HG02678 (cell line): ENCODE measurements around the gene TRIM3.
"Not testable (repeated sequence)": the region's sequence is repeated elsewhere in the genome, so short reads cannot be mapped to it uniquely, and the experiment has no call there.

ENCODE experiments used
- ATAC-seq: cut with Tn5 transposase; IDR thresholded peaks from one replicate; pipeline ENCODE4 v1.9.1; 2021; ENCODE audit warnings: mild to moderate bottlenecking, moderate library complexity; ENCODE audit not compliant: unreplicated experiment

The TRIM3 gene

DNA sequence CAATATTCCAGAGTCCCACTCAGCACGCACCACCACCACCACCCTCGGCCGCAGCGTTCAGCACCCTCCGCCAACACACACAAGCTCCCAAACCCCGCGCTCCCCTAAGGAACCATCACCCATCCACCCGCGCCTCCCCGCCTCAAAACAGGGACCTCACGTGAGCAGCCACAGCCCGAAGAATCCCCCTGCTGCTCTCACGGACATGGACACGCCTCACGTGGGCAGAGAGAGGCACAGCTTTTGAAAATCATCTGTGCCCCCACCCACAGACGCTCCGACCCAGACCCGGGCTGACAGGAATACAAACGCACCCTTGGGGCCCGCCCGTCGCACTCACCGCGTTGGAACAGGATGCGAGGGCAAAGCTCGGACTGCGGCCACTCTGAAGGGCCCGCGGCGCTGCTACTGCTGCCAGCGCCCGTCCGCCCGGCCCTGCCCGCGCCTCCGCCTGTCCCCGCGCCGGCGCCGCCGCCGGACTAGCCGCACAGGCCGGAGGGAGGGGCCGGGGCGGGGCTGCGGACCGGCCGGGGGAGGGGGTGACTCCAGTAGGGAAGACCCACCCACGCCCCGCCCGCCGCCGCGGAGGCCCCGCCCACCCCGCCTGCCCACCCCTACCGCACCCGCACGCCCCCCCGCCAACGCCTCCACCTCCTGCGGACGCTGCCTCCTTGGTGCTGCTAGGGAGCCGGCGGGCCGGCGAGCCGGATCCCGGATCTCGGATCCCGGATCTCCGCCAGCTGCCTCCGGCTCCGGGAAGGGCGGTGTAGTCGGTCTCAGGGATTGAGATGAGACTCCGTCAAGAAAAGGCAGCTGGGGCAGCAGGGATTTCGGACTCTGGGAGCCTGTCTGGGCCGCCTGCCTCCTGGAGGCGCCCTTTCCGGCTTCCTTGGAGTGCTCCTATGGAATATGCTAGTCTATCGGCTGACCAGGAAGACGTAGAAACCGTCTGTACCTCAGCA, at the start of gene TRIM3:
Gene TRIM3 (minus strand): TSS at position 491 of the 962 bp plus-strand sequence. CDS start 8,246 bp downstream, outside the sequence.
- peak; percentile 85 for ATAC-seq

DNA sequence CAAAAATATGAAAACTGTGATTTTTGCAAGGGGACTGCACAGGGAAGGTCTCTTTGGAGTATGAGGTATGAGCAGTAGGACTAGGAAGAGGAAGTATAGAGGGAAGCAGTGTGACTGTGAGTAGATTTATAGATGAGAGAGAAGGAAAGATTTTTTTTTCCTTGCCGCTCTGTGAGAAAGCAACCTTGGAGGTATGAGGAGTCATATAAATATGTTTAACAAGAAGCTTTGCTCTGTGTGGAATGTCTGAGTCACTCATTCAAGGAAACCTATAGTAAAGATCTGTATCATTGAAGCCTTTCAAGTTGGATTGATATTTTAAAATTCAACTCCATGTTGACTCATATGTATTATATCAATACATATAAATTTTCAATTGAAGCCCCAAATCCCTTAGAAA, 49.5 kb upstream of the TRIM3 start:
- no peak for ATAC-seq

DNA sequence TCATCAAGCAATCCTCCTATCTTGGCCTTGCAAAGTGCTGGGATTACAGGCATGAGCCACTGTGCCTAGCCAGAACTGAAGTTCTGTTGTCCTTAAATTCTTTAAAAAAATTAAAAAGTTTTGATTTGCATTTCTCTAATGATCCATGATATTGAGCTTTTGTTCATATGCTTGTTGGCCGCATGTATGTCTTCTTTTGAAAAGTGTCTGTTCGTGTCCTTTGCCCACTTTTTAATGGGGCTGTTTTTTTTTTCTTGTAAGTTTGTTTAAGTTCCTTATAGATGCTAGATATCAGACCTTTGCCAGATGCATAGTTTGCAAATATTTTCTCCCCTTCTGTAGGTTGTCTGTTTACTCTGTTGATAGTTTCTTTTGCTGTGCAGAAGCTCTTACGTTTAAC, 48.2 kb upstream of the TRIM3 start:
- not testable (repeated sequence) for ATAC-seq

DNA sequence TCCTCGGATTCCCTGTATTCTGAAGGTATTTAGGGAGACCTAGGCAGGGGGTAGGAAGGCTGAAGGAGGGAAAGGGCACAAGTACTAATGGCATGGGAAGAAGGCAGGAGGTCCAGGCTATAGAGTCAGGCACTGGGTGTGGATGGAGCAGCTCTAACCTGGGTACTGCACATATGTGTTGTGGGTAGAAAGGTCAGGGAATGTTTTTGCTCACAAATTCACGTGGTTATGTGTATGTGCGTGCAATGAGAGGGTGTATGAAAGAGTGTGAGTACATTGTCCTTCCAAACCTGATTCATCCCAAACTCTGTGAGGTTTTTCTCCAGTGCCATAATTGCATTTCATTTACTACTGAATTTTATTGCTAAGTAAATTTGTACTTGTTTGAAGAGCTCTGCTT, 46.5 kb upstream of the TRIM3 start:
- no peak for ATAC-seq

DNA sequence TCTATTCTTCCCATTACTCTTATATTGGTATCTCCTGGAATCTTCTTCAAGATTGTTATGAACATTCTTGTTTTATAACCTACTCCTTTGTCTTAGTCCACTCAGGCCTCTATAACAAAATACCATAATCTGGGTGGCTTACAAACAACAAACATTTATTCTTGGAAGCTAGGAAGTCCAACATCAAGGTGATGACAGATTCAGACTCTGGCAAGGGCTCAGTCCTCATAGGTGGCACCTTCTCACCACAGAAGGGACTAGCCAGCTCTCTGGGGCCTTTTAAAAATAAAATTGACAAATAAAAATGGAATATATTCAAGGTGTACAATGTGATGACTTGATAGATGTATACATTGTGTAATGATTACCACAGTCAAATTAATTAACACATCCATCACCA, 43.1 kb upstream of the TRIM3 start:
- ATAC-seq: no peak

DNA sequence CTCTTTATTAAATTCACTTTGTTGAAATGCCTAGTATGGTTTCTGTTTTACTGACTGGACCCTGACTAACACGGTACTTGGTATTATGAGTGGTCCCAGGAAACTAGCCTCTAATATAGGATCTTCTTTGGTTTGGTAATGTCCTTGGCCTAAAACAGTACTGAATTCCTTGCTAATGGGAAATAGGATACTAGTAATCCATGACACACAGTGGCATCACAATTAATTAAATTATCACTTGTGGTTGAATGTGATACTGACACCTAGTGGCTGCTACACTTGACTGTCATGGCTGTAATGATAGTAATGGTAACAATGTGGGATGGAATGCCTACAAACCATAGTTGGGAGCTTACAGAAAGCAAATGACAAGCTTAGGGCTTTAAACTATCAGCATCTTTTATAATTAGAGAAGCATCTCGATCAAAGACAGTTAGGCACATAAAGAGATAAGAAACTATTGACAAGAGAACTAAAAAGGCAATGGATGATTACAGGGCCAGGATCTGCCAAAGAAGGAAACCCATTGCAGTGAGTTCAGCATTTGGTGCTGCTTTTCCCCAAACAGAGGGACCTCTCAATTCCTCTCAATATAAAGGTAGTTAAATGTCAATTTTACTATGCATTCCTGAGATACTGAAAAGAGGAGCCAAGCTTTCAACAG, 32.0 kb upstream of the TRIM3 start:
- peak; percentile 62 for ATAC-seq

DNA sequence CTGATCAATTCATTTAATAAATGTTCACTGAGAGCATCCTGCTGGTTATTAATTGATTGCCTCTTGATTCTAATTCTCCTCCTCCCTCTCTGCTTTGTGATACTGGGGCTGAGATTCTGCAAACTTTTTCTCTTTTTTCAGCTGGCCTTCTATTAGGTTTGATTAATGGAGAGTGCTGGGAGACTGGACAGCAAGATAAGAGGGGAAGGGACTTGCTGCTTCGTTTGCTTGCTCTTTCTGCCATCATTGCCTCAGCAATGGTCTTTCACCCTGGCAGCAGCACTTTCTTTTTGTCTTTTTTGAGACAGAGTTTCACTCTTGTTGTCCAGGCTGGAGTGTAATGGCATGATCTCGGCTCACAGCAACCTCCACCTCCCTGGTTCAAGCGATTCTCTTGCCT, 30.4 kb upstream of the TRIM3 start:
- ATAC-seq: no peak

DNA sequence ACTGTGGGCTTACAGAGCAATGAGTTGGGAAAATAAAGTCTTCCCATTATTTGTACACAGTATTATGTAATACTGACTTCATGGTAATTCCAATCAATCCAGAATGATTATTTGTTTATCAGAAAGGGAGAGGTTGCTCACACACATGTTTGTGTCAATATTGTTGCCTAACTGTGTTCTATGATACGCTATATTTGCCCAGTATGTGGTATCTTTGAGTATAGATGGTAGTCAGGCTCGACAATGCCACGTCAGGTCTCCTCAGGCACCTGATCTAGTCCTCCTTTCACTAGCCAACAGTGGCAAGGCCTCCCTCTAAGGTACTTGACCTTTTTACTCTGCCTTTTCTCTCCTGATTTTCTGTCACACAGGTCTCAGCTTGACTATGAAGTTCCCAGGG, 28.6 kb upstream of the TRIM3 start:
- ATAC-seq: no peak

DNA sequence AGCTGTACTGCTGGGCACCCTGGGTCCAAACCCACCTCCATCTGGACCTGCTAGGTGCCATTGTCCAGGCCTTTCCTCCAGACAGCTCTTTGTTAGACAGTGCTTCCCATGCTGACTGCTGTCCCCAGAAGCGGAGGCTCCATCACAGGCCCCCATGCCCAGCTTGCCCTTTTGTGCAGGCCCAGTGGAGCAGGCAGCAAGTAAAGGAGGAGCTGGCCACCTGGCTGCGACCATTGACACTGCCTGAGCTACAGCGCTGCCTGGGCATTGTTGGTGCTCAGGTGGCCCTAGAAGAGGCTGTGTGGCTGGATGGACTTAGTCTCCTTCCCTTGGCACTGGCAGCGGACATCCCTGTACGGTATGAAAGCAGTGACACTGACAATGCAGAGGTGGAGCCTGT, 24.8 kb upstream of the TRIM3 start:
- no peak for ATAC-seq

DNA sequence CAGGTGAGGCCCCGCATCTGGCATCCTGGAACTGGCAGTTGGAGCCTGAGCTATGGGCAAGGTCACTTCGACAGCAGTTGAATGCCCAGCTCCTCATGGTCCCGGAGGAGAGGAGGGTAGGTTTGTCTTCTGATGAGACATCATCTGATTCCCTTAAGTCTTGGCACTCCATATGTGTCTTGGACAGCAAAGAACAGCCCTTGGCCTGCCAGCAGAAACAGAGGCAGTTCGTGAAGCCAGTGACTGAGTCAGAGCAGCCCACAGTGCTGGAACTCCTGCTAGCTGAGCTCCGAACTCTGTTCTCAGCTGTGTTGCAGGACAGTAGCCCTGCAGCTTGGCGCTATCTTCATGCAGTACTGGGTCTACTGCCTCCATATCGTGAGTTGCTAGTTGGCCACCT, 24.4 kb upstream of the TRIM3 start:
- no peak for ATAC-seq

DNA sequence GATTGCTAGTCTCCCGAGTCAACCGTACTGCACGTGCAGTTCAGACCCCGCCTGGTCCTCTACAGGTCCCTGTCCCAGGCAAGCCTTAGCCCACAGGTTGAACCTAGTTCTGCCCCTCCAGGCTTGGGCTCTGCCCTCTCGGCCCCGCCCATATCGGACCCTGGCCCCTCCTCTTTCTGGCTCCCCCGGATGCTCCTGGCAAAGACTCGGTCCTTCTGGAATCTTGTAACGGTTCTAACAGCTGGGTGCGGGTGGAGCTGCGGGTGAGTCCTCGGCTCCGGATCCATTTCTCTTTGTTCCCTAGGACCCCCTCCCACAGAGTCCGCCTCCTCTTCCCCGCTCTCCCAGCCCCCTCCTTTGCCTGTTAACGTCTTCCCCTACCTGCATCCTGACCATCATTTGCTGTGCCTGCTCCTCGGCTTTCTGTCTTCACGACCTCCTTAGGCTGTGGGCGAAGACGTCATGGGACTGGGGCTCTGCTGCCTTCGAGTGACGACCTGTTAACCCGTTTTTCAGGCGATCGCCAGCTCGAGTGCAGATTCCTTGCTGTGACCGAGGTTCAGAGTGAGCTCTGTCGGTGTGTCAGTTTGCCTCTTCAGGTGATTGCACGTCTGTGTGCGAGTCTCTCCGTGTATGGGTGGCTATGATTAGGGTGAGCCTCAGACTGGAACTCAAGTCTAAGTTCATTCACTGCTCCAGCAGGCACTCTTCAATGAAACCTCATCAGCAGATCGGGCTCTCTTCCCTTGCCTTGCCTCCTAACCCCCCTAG, 23.5 kb upstream of the TRIM3 start, which contains the start of gene DNHD1:
Gene DNHD1 (plus strand): TSS at position 212 of the 771 bp plus-strand sequence. CDS start 936 bp downstream, outside the sequence.
- ATAC-seq: no peak

DNA sequence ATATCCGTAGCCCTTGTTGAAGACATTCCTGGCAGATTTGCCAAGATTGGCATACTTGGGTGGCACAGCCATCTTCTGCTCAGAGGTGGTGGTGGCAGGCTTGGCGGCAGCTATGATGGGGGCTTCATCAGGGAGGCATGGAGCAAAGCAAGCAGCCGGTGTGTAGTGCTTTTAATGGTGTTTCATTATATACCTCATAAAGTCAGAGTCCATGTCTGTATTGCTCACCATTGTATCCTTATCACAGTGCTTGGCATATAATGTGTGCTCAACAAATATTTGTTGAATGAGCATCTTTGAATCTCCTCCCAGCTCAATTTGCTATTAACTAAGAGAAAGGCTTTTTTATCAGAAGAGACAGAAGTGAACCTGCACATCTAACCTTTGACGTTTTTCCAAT, 15.6 kb upstream of the TRIM3 start:
- ATAC-seq: no peak

DNA sequence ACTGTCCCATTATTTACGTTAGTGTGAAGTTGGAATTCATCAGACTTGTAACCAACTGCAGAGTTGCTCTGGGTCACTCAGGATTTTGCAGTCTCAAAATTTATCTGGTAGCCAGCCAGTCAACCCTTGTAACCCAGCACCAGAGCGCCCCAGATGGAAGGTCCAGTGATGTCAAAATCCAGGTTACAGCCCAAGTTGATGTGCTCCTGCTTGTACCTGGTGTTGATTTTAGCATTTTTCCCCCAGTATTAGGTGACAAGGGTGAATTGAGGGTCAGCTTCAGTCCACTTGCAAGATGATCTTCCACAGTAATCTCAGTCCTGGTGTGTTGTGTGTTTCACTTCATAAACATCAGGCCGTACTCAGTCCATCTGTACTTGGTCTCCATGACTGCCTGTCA, 15.1 kb upstream of the TRIM3 start:
- no peak for ATAC-seq

DNA sequence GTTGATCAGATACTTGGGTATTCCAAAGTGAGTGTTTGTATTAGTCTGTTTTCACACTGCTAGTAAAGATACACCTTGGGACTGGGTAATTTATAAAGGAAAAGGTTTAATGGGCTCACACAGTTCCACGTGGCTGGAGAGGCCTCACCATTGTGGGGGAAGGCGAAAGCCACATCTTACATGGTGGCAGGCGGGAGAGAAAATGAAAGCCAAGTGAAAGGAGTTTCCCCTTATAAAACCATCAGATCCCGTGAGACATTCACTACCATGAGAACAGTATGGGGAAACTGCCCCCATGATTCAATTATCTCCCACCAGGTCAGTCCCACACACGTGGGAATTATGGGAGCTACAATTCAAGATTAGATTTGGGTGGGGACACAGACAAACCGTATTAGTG, 14.6 kb upstream of the TRIM3 start:
- ATAC-seq: no peak

DNA sequence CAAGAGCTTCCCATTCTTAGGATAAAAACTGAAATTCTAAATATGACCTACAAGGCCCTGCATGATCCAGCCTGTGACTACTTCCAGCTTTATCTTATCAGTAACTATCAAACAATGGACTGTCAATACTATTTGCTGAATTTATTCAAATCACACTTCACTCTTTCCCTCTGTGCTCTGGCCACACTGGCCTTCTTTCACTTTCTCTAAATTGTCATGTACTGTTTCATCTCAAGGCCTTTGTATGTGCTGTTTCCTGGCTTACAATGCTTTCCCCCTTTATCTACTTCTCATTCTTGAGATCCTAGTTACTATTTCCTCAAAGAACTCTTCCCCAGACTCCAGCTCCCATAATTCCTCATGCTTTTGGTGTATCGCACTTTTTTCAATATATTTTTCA, 13.2 kb upstream of the TRIM3 start:
- ATAC-seq: no peak

DNA sequence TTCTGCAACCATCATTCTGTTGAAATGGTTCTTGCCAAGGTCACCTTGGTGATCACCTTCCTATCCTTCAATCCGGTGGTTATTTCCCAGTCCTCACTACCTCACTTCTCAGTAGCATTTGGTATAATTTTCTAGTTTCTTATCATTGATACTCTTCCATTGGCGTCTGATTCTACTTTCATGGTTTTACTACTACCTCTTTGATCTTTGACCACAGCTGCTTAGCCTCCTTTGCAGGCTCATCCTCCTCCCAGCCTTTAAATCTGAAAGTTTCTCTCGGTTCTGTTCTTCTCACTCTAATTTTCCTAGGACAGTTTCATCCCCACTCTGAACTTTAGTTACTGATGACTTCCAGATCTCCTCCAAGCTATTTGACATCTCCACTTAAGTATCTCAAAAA, 12.5 kb upstream of the TRIM3 start:
- ATAC-seq: no peak

DNA sequence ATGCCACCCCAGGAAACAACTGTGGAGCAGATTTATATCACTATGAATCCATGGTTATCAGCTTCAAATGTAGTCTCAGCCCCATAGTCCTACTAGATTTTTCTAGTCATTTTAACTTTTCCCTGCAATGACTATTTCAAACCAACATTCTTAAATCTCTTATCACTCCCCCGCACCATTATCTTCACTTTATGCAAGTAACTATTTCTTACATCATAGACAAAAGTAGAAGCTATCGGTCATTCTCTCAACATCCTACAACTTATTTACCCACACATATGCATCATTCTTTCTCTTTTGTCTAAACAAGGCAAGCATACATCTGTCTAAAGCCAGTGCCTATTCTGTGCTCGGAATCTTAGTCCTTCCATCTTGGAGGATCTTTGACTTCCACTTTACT, 11.9 kb upstream of the TRIM3 start:
- ATAC-seq: no peak

DNA sequence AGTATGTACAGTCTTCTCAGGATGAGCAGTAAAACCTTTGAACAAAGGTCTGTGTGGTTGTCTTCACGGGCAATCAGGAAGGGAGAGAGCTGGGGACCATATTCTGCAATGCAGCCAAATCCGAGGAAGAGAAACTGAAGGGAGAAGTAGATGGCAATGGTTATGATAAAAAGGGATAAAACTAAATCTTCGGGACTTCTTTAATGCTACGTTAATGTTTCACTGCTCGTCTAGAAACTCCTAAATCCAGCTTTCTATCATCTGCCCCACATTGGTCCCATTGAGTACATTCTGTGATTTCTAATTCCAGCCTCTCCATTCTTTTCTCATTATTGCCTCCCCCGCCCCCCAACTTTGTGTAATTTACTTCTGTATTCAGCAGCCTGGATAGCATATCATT, 9.3 kb upstream of the TRIM3 start:
- ATAC-seq: no peak

DNA sequence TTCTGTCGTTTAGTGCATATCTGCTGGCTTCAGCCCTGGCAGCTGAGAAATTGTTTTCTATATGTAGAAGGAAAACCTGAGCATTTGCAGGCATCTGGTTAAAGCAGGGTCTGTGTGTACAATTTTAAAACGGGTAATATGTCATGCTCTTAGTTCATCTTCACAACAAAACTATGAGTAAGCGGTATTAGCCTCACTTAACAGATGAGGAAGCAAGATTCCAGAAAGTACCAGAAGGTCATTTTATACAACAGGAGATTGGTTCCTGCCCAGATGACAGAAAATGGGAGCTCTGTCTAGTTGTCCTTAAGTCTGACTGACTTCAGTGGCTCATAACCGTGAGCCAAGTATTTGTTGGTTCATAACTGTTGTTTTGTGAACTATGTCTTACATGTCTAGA, 8.7 kb upstream of the TRIM3 start:
- ATAC-seq: no peak

DNA sequence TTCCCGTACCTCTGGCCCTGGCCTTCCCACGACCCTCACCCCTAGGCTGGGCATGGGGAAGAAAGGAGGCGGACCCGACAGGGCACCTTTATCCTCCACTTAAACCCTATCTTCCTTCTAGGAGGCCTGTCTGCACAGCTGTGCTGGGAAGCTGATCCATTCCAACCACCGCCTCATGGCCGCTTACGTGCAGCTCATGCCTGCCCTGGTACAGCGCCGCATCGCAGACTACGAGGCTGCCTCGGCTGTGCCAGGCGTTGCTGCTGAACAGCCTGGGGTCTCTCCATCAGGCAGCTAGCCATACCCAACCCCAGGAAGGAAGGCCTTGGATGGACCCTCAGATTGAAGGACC, 8.2 kb upstream of the TRIM3 start:
- ATAC-seq: no peak
